Measurements from ENCODE around the gene GMDS. TPM values are rescaled to one million over a fixed set of nuclear protein-coding genes. Genes with fewer than 3 reads are reported as not detected.

Gene GMDS
- total and polyA plus RNA-seq, 2 donors (not counting 1 experiment from before 2014, with no cell fraction given) = 11.5 to 16.4 TPM

GRCh38 chr6:1894954-1895353, 350.5 kb downstream of the GMDS start:
- ATAC-seq (ENCODE audit: low read depth) = no peak
- no peaks in the 10 kb centered on the region for H3K4me1 ChIP-seq (ENCODE audit: control insufficient read depth in 2 of 2, insufficient read depth in 2 of 2, low read length in 2 of 2)
- H3K79me2 ChIP-seq (ENCODE audit: control insufficient read depth, insufficient read depth, low read length) = no peaks in the 10 kb centered on the region
- Mint-ChIP-seq H3K4me3 (no peak overlapping the region), H3K27ac (no peak overlapping the region), H3K27me3 (no peaks in the 10 kb centered on the region), H3K9me3 (ENCODE audit: insufficient read depth) (peaks cover 3% of the 10 kb centered on the region), H3K4me1 (no peaks in the 10 kb centered on the region)
- no peaks in the 10 kb centered on the region for H3K27me3 ChIP-seq (replicated peaks in 1 of 4; ENCODE audit: control extremely low read depth in 1 of 4, control insufficient read depth in 3 of 4, insufficient read depth in 4 of 4, low read length in 3 of 4)
- H3K36me3 ChIP-seq (replicated peaks in 1 of 2; ENCODE audit: control extremely low read depth in 1 of 2, control insufficient read depth in 1 of 2, extremely low read depth in 1 of 2, insufficient read depth in 2 of 2, low read length in 1 of 2) = no peaks in the 10 kb centered on the region
- ChIA-PET POLR2A (no interaction called here), CTCF (no interaction called here)
- H3K9me3 ChIP-seq (ENCODE audit: control extremely low read depth in 1 of 3, control insufficient read depth in 2 of 3, insufficient read depth in 1 of 3, low read length in 2 of 3) = no peaks in the 10 kb centered on the region
- no peak overlapping the region for H3K4me2 ChIP-seq (replicated peaks; ENCODE audit: low read depth, low read length, poor library complexity, severe bottlenecking)
- intact Hi-C loops (cut with micrococcal nuclease) = no loop called here
- TF ChIP-seq EZH2 (IDR thresholded peaks at IDR 0.05; ENCODE audit: borderline replicate concordance, insufficient read depth, low read depth, low read length, poor library complexity, severe bottlenecking) = no peak
- TF ChIP-seq CTCF (IDR thresholded peaks at IDR 0.05) = no peak
- no peak for DNase-seq
- H3K9ac ChIP-seq (ENCODE audit: low read length) = no peak overlapping the region
- no peak overlapping the region for H2AFZ ChIP-seq (ENCODE audit: insufficient read depth, low read depth, low read length, poor library complexity, severe bottlenecking)
- H4K20me1 ChIP-seq (ENCODE audit: control insufficient read depth, insufficient read depth, low read length, poor library complexity, severe bottlenecking) = no peaks in the 10 kb centered on the region
- no peak overlapping the region for H3K4me3 ChIP-seq (ENCODE audit: control extremely low read depth in 1 of 5, extremely low read depth in 1 of 5, insufficient read depth in 1 of 5, low read depth in 2 of 5, low read length in 4 of 5)
- WGBS (ENCODE audit: insufficient coverage) = 100% methylated on average over 3 of the region's 6 CpGs
- H3K27ac ChIP-seq (ENCODE audit: low read length in 2 of 2) = no peak overlapping the region

- no peak for DNase-seq
- CTCF ChIA-PET = no interaction called here
These were observed 351.8 kb downstream of the GMDS start for GRCh38 chr6:1893470-1894130.

More at GRCh38 chr6:1893470-1894130, 351.8 kb downstream of the GMDS start:
- intact Hi-C loops (cut with micrococcal nuclease) = no loop called here
- H3K9me3 ChIP-seq (ENCODE audit: control extremely low read depth in 1 of 3, control insufficient read depth in 2 of 3, insufficient read depth in 1 of 3, low read length in 2 of 3) = no peaks in the 10 kb centered on the region
- no peaks in the 10 kb centered on the region for H3K79me2 ChIP-seq (ENCODE audit: control insufficient read depth, insufficient read depth, low read length)
- no peaks in the 10 kb centered on the region for H3K4me1 ChIP-seq (ENCODE audit: control insufficient read depth in 2 of 2, insufficient read depth in 2 of 2, low read length in 2 of 2)
- no peak overlapping the region for H3K9ac ChIP-seq (ENCODE audit: low read length)
- POLR2A ChIA-PET = no interaction called here
- WGBS (ENCODE audit: insufficient coverage) = 72% methylated on average over 6 of the region's 11 CpGs
- no peak for ATAC-seq (ENCODE audit: low read depth)
- no peaks in the 10 kb centered on the region for H3K27me3 ChIP-seq (replicated peaks in 1 of 4; ENCODE audit: control extremely low read depth in 1 of 4, control insufficient read depth in 3 of 4, insufficient read depth in 4 of 4, low read length in 3 of 4)
- peaks cover 3% of the 10 kb centered on the region for H3K9me3 Mint-ChIP-seq (ENCODE audit: insufficient read depth)
- no peak overlapping the region for H3K27ac Mint-ChIP-seq
- H3K27ac ChIP-seq (ENCODE audit: low read length in 2 of 2) = no peak overlapping the region
- H3K4me1 Mint-ChIP-seq = no peaks in the 10 kb centered on the region
- H3K4me3 ChIP-seq (ENCODE audit: control extremely low read depth in 1 of 5, extremely low read depth in 1 of 5, insufficient read depth in 1 of 5, low read depth in 2 of 5, low read length in 4 of 5) = no peak overlapping the region
- H3K4me3 Mint-ChIP-seq = no peak overlapping the region
- no peak for TF ChIP-seq EZH2 (IDR thresholded peaks at IDR 0.05; ENCODE audit: borderline replicate concordance, insufficient read depth, low read depth, low read length, poor library complexity, severe bottlenecking)
- no peak for TF ChIP-seq CTCF (IDR thresholded peaks at IDR 0.05)
- H3K36me3 ChIP-seq (replicated peaks in 1 of 2; ENCODE audit: control extremely low read depth in 1 of 2, control insufficient read depth in 1 of 2, extremely low read depth in 1 of 2, insufficient read depth in 2 of 2, low read length in 1 of 2) = no peaks in the 10 kb centered on the region
- H3K27me3 Mint-ChIP-seq = no peaks in the 10 kb centered on the region
- H4K20me1 ChIP-seq (ENCODE audit: control insufficient read depth, insufficient read depth, low read length, poor library complexity, severe bottlenecking) = no peaks in the 10 kb centered on the region
- H2AFZ ChIP-seq (ENCODE audit: insufficient read depth, low read depth, low read length, poor library complexity, severe bottlenecking) = no peak overlapping the region
- H3K4me2 ChIP-seq (replicated peaks; ENCODE audit: low read depth, low read length, poor library complexity, severe bottlenecking) = no peak overlapping the region
